Neuron (in vitro differentiated cells): Measurements from ENCODE around the gene CNDP2.
"Not testable (repeated sequence)": the region's sequence is repeated elsewhere in the genome, so short reads cannot be mapped to it uniquely, and the experiment has no call there.

Source experiments
- H2AFZ ChIP-seq: one replicate; pipeline ENCODE4 v1.6.1; 2013; ENCODE audit warnings: low read depth, mild to moderate bottlenecking, inconsistent platforms, low read length, moderate library complexity
- H3K27me3 ChIP-seq: one replicate; pipeline ENCODE4 v1.6.1; 2013; ENCODE audit warnings: low read length; ENCODE audit not compliant: insufficient read depth
- H3K36me3 ChIP-seq: one replicate; pipeline ENCODE4 v1.6.1; 2013; ENCODE audit warnings: low read length; ENCODE audit not compliant: insufficient read depth
- H3K4me1 ChIP-seq: one replicate; pipeline ENCODE4 v1.6.1; 2013; ENCODE audit warnings: low read length; ENCODE audit not compliant: insufficient read depth
- H3K4me3 ChIP-seq: 2 replicates; pipeline ENCODE4 v1.5.1; 2013; ENCODE audit warnings: mild to moderate bottlenecking, low read length, moderate library complexity
- H3K9me3 ChIP-seq: one replicate; pipeline ENCODE4 v1.6.1; 2013; ENCODE audit warnings: low read length

CNDP2 gene

DNA sequence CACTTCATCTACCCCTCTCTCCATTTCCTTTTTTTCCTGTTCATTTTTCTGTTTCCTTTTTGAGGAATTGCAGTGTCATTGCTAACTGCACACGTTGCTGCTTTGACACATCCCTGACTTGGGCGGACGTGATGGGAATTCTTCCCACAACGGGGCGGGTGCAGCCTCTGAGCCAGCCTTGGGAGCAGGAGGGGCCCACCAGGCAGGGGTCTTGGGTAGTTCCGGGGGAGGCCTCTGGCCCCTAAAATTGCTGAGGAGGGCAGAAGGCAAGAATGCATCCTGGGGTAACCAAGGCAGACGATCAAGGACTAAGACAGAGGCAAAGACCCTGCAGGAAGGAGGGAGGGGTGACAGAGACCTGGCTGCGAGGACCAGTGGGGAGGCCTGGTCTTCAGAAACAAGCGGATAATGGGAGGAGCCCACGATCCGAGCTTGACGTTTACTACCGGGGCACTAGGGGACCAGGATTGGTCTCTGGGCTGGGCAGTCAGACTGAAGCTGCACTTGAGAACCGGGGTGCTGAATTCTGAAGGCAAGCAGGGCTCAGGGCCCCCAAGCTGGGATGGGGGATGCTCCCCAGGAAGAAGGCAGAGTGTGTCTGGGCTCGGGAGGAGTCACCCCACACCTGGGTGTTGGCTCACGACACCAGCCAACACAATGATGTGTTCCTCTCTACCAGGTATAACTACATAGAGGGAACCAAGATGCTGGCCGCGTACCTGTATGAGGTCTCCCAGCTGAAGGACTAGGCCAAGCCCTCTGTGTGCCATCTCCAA lies 23.3 kb downstream of the CNDP2 start:
- peaks cover 54% of the 10 kb centered on the region for H3K36me3 ChIP-seq
- H2AFZ ChIP-seq: no peak overlapping the region
- no peaks in the 10 kb centered on the region for H3K27me3 ChIP-seq
- H3K4me3 ChIP-seq: no peak overlapping the region
- no peaks in the 10 kb centered on the region for H3K4me1 ChIP-seq
- peaks cover 9% of the 10 kb centered on the region for H3K9me3 ChIP-seq

DNA sequence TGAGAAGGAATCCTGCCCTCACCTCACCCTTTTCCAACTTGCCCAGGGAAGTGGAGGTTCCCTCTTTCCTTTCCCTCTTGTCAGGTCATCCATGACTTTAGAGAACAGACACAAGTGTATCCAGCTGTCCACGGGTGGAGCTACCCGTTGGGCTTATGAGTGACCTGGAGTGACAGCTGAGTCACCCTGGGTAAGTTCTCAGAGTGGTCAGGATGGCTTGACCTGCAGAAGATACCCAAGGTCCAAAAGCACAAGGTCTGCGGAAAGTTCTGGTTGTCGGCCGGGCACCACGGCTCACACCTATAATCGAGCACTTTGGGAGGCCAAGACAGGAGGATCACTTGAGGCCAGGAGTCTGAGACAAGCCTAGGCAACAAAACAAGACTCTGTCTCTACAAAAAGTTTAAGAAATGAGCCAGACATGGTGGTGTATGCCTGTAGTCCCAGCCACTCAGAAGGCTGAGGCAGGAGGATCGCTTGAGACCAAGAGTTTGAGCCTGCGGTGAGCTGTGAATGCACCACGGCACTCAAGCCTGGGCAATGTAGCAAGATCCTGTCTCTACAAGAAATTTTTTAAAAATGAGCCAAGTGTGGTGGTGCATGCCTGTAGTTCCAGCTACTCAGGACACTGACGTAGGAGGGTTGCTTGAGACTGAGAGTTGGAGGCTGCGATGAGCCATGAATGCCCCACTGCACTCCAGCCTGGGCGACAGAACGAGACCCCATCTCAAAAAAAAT lies 24.1 kb downstream of the CNDP2 start:
- Histone ChIP-seq H2AFZ (no peak overlapping the region), H3K27me3 (no peaks in the 10 kb centered on the region), H3K4me3 (no peak overlapping the region), H3K9me3 (peaks cover 9% of the 10 kb centered on the region), H3K4me1 (no peaks in the 10 kb centered on the region), H3K36me3 (peaks cover 47% of the 10 kb centered on the region)

DNA sequence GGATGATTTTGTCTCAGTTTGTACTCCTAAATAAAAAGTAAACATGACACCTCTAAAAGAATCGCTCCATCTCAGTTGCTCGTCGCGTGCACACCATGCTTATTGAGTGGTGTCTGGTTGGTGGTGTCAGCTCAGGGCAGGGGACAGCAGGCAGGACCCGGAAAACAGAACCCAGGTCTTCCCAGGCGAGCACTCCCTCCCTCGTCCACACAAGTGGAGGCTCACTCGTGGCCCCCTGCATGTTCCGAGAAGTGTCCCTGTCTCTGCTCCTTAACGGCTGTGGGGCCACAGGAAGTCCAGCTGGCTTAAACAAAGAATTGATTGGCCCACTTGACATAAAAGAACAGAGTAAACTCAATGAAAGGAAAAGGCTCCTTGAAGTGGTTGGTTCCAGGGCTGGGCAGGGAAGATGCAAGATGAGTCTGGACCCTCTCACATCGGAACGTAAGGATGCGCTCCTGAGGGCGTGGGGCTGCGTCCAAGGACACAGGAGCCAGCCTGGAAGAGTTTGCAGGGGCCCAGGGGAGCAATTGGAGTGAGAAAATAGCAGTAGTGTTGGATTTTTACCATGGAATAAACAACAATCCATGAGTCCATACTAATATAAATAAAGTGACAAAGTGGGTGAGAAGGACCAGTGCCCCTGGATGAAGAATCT lies 25.0 kb downstream of the CNDP2 start:
- Histone ChIP-seq H3K9me3 (peaks cover 9% of the 10 kb centered on the region), H3K4me1 (no peaks in the 10 kb centered on the region), H3K4me3 (no peak overlapping the region), H2AFZ (no peak overlapping the region), H3K27me3 (no peaks in the 10 kb centered on the region), H3K36me3 (peaks cover 39% of the 10 kb centered on the region)

DNA sequence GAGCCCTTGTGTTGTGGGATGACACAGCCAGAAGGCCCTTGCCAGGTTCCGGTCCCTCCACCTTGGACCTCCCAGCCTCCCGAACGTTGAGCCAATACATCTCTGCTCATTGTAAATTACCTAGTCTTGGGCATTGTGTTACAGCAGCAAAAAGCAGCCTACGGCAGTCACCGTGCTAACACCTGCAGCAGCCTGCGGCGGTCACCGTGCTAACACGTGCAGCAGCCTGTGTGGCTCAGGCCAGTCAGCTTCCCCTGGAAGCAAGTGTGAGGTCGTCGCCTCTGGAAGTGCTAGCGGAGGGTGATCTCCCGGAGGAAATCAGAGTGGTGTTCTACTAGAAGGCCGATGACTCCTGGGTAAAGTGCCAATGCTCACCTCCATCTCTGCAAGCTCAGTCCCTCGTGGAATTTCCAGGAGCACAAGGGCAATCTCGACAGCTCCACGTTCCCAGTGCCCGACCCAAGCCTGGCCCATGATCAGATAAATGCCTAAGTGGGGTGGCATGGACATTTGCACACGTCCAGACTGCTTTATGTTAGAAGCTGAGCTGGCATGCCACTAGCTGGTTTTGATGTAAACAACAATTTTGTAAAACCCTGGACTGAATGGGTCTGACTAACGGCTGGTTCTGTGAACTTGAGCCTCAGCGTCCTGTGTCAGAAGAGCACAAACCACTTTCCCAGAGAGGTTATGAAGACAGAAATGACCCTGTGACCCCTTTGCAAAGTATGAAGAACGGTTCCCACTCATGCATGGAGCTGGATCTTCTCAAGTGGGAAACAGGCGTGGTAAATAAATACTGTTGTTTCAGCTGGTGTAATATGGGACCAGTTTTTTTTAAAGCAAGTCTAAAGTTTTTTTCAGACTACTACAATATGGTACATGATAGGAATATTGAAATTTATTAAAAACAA lies 26.7 kb downstream of the CNDP2 start:
- peaks cover 7% of the 10 kb centered on the region for H3K9me3 ChIP-seq
- no peak overlapping the region for H3K4me3 ChIP-seq
- no peaks in the 10 kb centered on the region for H3K4me1 ChIP-seq
- H3K36me3 ChIP-seq: peaks cover 27% of the 10 kb centered on the region
- H2AFZ ChIP-seq: no peak overlapping the region
- H3K27me3 ChIP-seq: no peaks in the 10 kb centered on the region

DNA sequence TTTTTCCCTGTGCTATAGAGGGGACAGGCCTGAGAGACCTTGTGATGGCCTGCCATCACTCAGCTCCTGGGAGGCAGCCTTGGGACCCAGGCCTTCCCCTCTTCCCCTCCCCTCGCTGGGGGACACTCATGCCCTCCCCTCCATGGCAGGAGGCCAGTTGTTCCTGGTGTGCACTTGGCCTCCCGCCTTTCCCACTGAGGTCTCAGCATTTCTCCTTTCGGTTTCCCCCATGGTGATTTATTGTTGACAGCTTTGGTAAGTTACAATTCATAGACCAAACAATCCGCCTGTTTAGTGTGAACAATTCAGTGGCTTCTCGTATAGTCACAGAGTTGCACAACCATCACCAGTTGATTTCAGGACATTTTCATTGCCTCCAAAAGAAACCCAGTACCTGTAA lies 27.9 kb downstream of the CNDP2 start:
- Histone ChIP-seq H3K36me3 (peaks cover 18% of the 10 kb centered on the region), H3K27me3 (no peaks in the 10 kb centered on the region), H3K4me1 (no peaks in the 10 kb centered on the region), H3K9me3 (peaks cover 7% of the 10 kb centered on the region), H3K4me3 (no peak overlapping the region), H2AFZ (no peak overlapping the region)

DNA sequence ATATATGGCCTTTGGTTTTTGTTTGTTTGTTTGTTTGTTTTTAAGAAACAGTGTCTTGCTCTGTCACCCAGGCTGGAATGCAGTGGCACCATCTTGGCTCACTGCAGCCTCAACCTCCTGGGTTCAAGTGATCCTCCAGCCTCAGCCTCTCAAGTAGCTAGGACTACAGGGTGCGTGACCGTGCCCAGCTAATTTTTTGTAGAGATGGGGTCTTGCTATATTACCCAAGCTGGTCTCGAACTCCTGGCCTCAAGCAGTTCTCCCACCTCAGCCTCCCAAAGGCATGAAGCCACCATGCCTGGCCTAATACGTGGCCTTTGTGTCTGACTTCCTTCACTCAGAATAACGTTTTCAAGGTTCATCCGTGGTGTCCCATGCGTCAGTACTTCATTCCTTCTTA lies 28.8 kb downstream of the CNDP2 start:
- not testable (repeated sequence) for H2AFZ ChIP-seq, H3K4me1 ChIP-seq, H3K27me3 ChIP-seq, H3K4me3 ChIP-seq, H3K9me3 ChIP-seq
- peaks cover 10% of the 10 kb centered on the region for H3K36me3 ChIP-seq

DNA sequence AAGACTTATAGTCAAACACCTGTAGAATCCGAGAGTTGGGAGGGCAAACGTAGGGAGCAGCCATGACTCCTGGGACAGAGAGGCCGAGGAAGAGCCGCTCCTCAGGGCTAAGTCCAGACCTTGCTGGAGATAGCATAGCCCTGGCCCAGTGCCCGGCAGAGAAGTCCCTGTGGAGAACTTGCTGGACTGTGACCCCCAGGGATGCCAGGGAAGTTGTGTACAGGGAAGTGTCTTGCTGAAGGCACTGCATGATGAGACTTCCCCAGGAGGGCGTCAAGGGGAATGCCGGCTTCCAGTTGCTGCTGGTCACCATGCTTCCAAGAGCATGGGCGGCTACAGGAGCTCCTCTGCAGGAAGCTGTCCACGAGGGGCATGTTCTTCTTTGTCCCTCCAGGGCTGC lies 29.6 kb downstream of the CNDP2 start:
- Histone ChIP-seq H3K9me3 (peaks cover 2% of the 10 kb centered on the region), H2AFZ (no peak overlapping the region), H3K27me3 (peaks cover 3% of the 10 kb centered on the region), H3K4me3 (no peak overlapping the region), H3K36me3 (peaks cover 4% of the 10 kb centered on the region), H3K4me1 (no peaks in the 10 kb centered on the region)

DNA sequence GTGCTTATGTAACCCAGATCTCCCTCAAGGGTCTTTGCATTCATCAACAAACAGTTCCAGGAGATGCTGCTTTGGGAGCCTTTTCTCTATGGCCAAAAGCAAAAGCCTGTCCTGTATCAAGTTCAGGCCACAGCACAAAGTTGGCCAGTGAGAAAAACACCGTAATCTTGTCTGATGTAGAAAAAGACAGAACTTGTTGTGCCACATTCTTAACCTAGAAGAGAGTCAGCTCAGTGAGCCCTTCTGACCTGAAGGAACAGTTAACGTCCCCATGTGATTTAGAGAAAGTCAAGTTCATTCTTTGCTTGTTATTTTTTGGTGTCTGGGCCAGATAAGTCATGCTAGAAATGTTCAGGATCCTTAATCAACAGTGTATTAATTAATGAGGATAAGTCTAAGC lies 30.3 kb downstream of the CNDP2 start:
- no peak overlapping the region for H3K4me3 ChIP-seq
- H3K9me3 ChIP-seq: peaks cover 2% of the 10 kb centered on the region
- H3K27me3 ChIP-seq: peaks cover 3% of the 10 kb centered on the region
- peaks cover 4% of the 10 kb centered on the region for H3K36me3 ChIP-seq
- no peak overlapping the region for H2AFZ ChIP-seq
- no peaks in the 10 kb centered on the region for H3K4me1 ChIP-seq

DNA sequence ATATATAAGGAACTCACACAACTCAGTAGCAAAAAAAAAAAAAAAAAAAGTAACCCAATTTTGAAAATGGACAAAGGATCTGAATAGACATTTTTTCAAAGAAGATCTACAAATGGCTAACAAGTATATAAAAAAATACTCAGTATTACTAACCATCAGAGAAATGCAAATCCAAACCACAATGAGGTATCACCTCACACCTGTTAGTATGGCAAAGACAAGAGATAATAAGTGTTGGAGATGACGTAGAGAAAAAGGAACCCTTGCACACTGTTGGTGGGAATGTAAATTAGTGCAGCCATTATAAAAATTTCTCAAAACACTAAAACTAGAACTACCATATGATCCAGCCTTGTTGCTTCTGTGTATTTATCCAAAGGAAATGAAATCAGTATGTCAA lies 32.3 kb downstream of the CNDP2 start:
- Histone ChIP-seq H3K4me3 (no peak overlapping the region), H3K4me1 (no peaks in the 10 kb centered on the region), H2AFZ (no peak overlapping the region), H3K36me3 (no peaks in the 10 kb centered on the region), H3K9me3 (peaks cover 2% of the 10 kb centered on the region), H3K27me3 (peaks cover 3% of the 10 kb centered on the region)

DNA sequence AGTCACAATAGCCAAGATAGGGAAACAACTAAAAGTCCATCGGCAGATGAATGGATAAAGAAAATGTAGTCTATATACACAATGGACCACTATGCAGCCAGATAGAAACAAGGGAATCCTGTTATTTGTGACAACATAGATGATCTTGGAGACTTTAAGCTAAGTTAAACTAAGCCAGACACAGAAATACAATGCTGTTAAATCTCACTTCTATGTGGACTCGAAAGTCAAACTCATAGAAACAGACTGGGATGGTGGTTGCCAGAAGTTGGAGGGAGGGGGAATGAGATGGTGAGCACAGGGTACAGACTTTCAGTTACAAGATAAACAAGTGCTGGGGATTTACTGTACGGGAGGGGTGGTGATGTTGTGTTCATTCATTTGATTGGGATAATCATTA lies 32.8 kb downstream of the CNDP2 start:
- H3K4me3 ChIP-seq: no peak overlapping the region
- H3K27me3 ChIP-seq: peaks cover 3% of the 10 kb centered on the region
- H3K9me3 ChIP-seq: peaks cover 2% of the 10 kb centered on the region
- H2AFZ ChIP-seq: no peak overlapping the region
- H3K36me3 ChIP-seq: no peaks in the 10 kb centered on the region
- no peaks in the 10 kb centered on the region for H3K4me1 ChIP-seq

DNA sequence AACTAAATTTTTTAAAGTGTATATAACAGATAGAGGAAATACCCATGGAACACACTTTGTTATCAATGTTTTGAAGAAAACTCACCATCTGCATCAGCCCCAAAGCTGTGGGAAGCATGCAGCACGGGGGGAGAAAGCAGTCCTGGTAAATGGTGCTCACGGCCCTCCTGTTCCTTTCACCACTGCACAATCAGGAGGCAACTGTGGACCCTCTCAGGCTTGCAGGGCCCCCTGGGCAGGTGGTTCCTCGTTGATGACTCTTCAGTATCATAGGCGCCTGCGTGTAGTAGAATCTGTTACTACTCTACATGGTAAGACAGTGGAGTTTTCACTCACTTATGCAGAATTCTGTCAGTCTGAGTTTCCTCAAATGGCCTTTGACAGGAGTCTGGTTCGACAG lies 33.2 kb downstream of the CNDP2 start:
- H3K4me1 ChIP-seq: no peaks in the 10 kb centered on the region
- peaks cover 3% of the 10 kb centered on the region for H3K27me3 ChIP-seq
- no peak overlapping the region for H2AFZ ChIP-seq
- H3K4me3 ChIP-seq: no peak overlapping the region
- H3K36me3 ChIP-seq: no peaks in the 10 kb centered on the region
- H3K9me3 ChIP-seq: peaks cover 2% of the 10 kb centered on the region

DNA sequence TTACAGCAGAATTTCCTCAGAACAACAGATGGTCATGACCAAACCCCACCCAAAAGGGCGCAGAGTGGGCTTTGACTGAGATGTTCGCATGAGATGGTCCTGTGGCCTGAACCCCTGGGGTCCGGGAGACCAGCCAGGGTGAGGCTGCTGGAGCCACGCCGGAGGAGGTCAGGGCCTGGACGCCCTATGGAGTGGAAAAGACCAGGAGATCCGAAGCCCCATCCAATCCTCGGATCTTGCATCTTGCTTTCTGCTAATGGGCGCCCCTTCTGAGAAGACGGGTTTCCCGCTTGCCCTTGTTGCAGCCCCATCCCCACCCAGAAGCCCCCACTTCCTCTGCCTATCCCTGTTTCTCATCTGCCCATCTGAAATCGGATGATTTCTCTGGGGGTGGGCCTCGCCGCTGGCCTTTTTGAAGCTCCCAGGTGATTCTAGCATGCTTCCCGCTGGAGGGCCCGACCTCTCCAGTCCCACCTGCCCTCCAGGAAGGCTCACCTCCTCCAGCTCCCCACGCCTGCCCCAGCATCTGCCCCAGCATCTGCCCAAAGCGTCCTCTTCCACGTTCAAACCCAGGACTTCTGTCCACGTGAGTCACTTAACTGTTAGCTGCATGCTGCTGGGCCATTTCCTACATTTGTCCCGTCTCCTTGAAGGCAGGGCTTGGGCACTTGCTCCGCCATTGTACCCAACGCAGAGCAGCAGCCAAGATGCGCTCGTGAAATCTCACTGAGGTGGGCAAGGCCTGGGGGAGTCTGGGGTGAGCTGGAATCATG lies 33.8 kb downstream of the CNDP2 start:
- Histone ChIP-seq H3K36me3 (no peaks in the 10 kb centered on the region), H3K4me1 (no peaks in the 10 kb centered on the region), H3K27me3 (peaks cover 3% of the 10 kb centered on the region), H3K4me3 (no peak overlapping the region), H3K9me3 (peaks cover 2% of the 10 kb centered on the region), H2AFZ (no peak overlapping the region)
